ENCODE data around the gene SOWAHD.
"Not testable (repeated sequence)": the region's sequence is repeated elsewhere in the genome, so short reads cannot be mapped to it uniquely, and the experiment has no call there.

SOWAHD gene

DNA sequence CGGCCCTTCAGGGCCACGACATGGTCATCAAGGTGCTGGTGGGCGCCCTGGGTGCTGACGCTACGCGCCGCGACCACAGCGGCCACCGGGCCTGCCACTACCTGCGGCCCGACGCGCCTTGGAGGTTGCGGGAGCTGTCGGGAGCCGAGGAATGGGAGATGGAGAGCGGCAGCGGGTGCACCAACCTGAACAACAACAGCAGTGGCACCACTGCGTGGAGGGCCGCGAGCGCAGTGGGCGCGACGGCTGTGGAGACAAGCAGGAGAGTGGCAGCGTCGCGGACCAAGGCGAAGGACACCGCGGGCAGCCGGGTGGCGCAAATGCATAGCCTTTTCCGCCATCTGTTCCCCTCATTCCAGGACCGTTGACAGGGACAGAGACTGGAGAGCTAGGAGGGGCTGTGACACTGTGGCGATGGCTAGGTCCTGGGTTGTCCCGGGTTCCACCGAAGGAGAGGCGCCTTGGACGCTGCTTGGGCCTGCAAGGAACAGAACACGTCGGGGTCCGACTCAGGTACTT lies 919 bp downstream of the SOWAHD start:
- DNase-seq, result no peak

DNA sequence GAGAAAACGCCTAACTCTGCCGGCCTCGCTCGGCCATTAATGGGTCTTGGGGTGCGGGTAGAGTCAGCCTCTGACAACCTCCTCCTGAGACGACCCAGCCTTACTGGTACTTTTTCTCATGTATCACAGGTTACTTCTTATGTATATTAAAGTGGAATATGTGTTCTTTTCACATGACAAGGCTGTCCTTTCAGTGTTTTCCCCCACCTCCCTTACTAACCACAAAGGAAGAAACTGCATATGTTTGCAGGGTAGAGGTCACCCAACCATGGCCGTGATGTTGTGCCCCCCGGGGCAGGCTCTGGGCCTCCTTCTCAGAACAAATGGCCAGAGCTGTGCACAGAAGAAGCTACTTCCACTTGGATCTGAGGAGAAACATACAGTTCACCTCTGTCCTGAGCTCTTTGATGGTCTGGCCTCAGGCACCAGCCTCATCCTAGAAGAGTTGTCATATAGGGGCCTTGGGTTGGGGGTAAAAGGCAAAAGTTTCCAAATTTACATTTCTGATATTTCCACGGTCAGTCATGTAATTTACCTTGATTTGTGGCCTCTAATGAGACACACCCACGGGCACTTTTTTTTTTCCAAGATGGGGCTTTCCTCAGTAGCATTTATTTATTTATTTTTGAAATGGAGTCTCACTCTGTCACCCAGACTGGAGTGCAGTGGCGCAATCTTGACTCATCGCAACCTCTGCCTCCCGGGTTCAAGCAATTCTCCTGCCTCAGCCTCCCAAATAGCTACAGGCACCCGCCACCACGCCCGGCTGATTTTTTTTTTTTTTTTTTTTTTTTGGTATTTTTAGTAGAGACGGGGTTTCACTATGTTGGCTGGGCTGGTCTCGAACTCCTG lies 1.9 kb downstream of the SOWAHD start:
- DNase-seq, result no peak

DNA sequence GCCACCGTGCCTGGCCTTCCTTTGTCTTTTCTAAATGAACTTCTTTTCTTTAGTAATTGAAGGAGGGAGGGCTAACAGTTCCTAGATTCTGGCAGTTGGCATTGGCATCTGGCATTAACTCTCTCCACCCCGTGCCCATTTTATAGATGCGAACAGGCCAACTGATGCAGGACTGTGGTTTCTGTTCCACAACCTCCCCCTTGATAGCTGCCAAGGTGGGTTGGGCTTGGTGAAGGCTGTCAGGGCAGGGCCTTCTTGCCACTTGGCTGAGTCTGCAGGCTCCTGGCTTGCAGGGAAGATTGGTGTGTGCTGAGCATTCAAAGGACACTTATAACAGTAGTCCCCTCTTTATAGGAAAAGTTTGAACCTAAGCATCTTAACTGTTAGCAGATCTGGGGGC lies 4.3 kb downstream of the SOWAHD start:
- no peak for DNase-seq

DNA sequence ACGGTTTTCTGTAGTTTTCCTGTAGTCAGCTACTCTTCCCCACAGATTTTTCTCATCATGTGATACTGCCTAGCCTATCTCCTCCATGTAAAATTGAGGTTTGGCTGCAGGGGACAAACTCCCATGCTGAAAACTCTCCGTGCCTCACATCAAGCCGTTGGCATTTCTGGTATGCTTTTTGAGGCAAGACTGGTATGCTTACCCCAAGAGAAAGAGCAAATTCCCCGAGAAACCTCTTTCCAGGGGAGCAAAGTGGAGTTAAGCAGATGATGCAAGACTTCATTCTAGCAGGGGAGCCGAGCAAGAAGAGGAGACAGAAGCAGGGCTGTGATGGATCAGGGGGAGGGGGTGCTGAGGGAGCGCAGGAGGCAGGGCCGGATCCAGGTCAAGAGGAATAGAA lies 4.8 kb downstream of the SOWAHD start:
- DNase-seq, result no peak

DNA sequence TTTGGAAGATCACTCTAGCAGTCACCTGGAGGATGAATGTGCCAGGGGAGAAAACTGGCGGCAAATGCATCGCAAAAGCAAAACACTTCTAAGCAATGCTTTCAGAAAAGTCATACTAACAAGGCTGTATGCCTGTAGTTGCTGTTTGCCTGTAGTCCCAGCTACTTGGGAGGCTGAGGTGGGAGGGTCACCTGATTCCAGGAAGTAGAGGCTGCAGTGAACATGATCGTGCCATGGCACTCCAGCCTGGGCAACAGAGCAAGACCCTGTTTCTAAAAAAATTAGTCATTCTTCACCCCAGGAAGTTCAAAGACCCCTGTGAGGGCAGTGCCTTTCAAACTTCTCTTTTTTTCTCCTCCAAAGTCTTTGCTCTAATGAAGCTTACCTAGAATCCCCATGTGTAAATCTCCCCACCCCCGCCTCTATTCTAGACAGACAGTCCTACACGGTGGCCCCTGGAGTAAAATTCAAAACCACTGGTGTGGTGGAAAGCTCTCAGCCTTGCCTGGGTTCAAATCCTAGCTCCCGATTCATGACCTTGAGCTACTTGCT lies 5.5 kb downstream of the SOWAHD start:
- DNase-seq, result no peak

GRCh38 chrX:119768436-119768835 lies 10.0 kb downstream of the SOWAHD start:
- DNase-seq, result not testable (repeated sequence)

DNA sequence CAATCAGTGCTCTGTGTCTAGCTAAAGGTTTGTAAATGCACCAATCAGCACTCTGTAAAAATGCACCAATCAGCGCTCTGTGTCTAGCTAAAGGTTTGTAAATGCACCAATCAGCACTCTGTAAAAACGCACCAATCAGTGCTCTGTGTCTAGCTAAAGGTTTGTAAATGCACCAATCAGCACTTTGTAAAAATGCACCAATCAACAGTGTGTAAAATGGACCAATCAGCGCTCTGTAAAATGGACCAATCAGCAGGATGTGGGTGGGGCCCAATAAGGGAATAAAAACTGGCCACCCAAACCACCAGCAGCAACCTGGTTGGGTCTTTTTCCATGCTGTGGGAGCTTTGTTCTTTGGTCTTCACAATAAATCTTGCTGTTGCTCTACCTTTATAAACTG lies 11.0 kb downstream of the SOWAHD start:
- DNase-seq, result not testable (repeated sequence)

GRCh38 chrX:119775517-119776238 lies 17.3 kb downstream of the SOWAHD start:
- no peak for DNase-seq

DNA sequence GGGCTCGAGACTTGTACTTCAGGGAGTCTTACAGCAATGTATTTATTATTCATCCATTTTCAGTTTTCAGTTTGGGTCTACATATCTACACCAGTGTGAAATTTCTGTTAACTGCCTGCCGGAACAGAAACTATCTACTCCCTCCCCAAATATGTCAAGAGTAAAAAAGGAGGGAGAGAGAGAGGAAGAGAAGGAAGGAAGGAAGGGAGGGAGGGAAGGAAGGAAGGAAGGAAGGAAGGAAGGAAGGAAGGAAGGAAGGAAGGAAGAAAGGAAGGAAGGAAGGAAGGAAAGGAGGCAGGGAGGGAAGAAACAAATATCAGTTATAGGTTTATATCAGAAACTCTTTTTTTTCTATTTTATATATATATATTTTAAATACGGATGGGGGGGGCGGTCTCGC lies 20.4 kb downstream of the SOWAHD start:
- DNase-seq, result no peak

GRCh38 chrX:119783026-119783425 lies 24.6 kb downstream of the SOWAHD start:
- no peak for DNase-seq

- DNase-seq, result no peak
Observed at GRCh38 chrX:119784747-119785446, 26.5 kb downstream of the SOWAHD start.

- no peak for DNase-seq
Observed at GRCh38 chrX:119790977-119791436, 32.6 kb downstream of the SOWAHD start.

DNA sequence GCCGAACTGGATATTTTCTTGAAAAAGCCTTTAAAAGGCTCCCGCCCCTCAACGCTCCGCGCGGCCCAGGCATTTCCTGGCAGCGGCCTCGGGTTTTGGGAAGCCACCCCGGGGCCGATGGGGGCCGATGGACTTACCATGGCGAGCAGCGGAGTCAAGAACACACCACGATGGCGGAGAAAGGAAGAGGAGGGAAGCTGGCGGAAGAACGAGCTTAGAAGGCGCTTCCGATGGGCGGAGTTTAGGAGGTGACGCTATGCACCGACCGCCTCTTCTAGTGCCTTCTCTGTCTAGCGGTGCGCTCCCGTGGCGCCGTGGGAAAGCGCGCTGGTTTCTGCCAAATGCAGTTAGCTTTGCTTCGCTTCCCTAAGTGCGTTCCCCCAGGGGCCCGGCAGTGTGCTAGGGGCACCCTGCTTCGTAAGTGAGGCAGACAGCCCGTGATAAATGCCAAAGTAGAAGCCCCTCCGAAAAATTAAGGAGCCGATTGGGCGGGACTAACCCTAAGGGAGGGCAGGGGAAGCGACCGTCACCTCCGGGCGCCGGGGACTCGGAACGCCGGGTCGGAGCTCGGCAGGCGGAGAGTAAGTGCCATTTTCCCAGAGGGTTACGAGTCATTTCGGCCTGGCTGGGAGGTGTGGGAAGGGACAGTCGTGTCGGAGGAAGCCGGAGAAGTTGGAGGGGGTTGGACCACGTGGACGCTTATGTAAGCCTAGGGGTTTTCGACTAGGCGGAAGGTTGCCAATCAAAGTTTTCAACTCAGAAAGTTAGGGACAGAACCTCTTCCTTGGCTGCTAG lies 33.2 kb downstream of the SOWAHD start, which contains the start of gene RPL39:
TSS of gene RPL39 (minus strand) at position 194 of the 795 bp plus-strand sequence. CDS start at position 140, 54 bp downstream.
- DNase-seq, result peak; percentile 33 to 45

GRCh38 chrX:119801253-119802221 lies 43.1 kb downstream of the SOWAHD start:
- DNase-seq, result no peak

DNA sequence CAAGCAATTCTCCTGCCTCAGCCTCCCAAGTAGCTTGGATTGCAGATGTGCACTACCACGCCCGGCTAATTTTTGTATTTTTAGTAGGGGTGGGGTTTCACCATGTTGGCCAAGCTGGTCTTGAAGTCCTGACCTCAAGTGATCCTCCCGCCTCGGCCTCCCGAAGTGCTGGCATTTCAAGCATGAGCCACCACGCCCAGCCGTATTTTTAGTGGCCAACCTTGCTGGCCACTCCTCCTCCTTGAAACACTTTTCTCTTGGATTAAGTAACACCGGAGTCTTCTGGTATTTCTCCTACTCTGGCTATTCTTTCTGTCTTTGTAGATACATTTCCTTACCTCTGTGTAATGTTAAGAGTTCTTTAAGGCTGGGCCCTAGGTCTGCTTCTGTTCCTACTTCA lies 44.2 kb downstream of the SOWAHD start:
- DNase-seq, result no peak

GRCh38 chrX:119808461-119808860 lies 50.1 kb downstream of the SOWAHD start:
- not testable (repeated sequence) for DNase-seq

DNA sequence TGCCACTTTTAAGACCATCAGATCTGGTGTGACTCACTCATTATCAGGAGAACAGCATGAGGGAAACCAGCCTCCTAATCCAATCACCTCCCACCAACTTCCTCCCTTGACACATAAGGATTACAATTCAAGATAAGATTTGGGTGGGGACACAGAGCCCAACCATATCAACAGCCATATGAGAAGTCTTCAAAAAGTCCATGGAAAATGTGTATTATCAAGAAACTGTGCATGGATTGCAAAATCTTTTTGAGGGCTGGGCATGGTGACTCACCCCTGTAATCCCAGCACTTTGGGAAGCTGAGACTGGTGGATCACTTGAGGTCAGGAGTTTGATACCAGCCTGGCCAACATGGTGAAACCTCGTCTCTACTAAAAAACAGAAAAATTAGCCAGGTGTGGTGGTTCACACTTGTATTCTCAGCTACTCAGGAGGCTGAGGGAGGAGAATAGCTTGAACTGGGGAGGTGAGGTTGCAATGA lies 50.8 kb downstream of the SOWAHD start:
- DNase-seq, result no peak
